Endothelial cell of umbilical vein (primary cell): ENCODE measurements around the gene PRRX1.

Source experiments
- EZH2 ChIP-seq: IDR thresholded peaks from 2 replicates; pipeline ENCODE4 v1.6.1; 2012; ENCODE audit warnings: borderline replicate concordance, low read depth, mild to moderate bottlenecking, moderate library complexity, low read length, inconsistent platforms; ENCODE audit not compliant: severe bottlenecking
- POLR2AphosphoS5 ChIP-seq: IDR thresholded peaks from 2 replicates; pipeline ENCODE4 v1.6.1; 2012; ENCODE audit warnings: low read depth, mild to moderate bottlenecking, control low read depth, low read length, moderate library complexity; ENCODE audit not compliant: insufficient read depth

- TF ChIP-seq EZH2 (no peak), POLR2AphosphoS5 (no peak)
Measured at GRCh38 chr1:170701962-170702361, 38.0 kb downstream of the PRRX1 start.
